HepG2 (cell line): Measurements from ENCODE around the gene CHFR. TPM values are rescaled to one million over a fixed set of nuclear protein-coding genes. Genes with fewer than 3 reads are reported as not detected.
A peak's percentile ranks its signal among the peaks of the same experiment; 100 is the strongest.

Experiments
- ARNT ChIP-seq: fragments of 450-650 bp; IDR thresholded peaks from 2 replicates; pipeline ENCODE4 v1.6.1; 2017
- ATF7-NPFF ChIP-seq: sonication (generic); formaldehyde crosslinking; IDR thresholded peaks from 2 replicates; pipeline ENCODE4 v1.8.1; 2023; ENCODE audit warnings: mild to moderate bottlenecking, low read depth, missing genetic modification reagents, moderate library complexity
- ATRX ChIP-seq: sonication (generic); formaldehyde crosslinking; IDR thresholded peaks from 2 replicates; pipeline ENCODE4 v1.4.0; 2020; ENCODE audit warnings: missing genetic modification reagents, borderline replicate concordance
- ELF3 ChIP-seq: IDR thresholded peaks from 2 replicates; pipeline ENCODE4 v1.6.1; 2016; ENCODE audit warnings: missing genetic modification reagents, missing compliant biosample characterization
- MED13 ChIP-seq: sonication (generic); formaldehyde crosslinking; IDR thresholded peaks from 2 replicates; pipeline ENCODE4 v1.5.0; 2020; ENCODE audit warnings: missing genetic modification reagents
- MIER2 ChIP-seq: IDR thresholded peaks from 2 replicates; pipeline ENCODE4 v1.6.1; 2016; ENCODE audit warnings: missing biosample characterization, missing genetic modification reagents
- MIXL1 ChIP-seq: IDR thresholded peaks from 2 replicates; pipeline ENCODE4 v1.6.1; 2016
- TFDP2 ChIP-seq: sonication (generic); formaldehyde crosslinking; IDR thresholded peaks from 2 replicates; pipeline ENCODE4 v1.4.0; 2020; ENCODE audit warnings: missing genetic modification reagents
- ZBTB40 ChIP-seq, 2 experiments: fragments of 450-650 bp in 1 of 2; sonication (generic) in 1 of 2; formaldehyde crosslinking in 1 of 2; IDR thresholded peaks; 2 replicates each; pipeline versions ENCODE4 v1.6.1 to v1.8.0; 2016 to 2022; ENCODE audit warnings: antibody characterized with exemption in 1 of 2, mild to moderate bottlenecking in 1 of 2, missing genetic modification reagents in 1 of 2
- ZNF274 ChIP-seq: sonication (generic); formaldehyde crosslinking; IDR thresholded peaks from 2 replicates; pipeline ENCODE4 v1.5.1; 2020; ENCODE audit warnings: mild to moderate bottlenecking, missing genetic modification reagents
- ZNF276 ChIP-seq: sonication (generic); formaldehyde crosslinking; IDR thresholded peaks from 2 replicates; pipeline ENCODE4 v1.4.0; 2020; ENCODE audit warnings: mild to moderate bottlenecking, low read depth, missing genetic modification reagents
- ZNF30 ChIP-seq: sonication (generic); formaldehyde crosslinking; IDR thresholded peaks from 2 replicates; pipeline ENCODE4 v1.5.0; 2020; ENCODE audit warnings: mild to moderate bottlenecking, missing genetic modification reagents
- ZNF512 ChIP-seq: sonication (generic); formaldehyde crosslinking; IDR thresholded peaks from 2 replicates; pipeline ENCODE4 v1.4.0; 2020; ENCODE audit warnings: mild to moderate bottlenecking, missing genetic modification reagents
- ZNF569 ChIP-seq: sonication (generic); formaldehyde crosslinking; IDR thresholded peaks from 2 replicates; pipeline ENCODE4 v1.5.0; 2020; ENCODE audit warnings: mild to moderate bottlenecking, missing genetic modification reagents, moderate library complexity, borderline replicate concordance
- ZNF891 ChIP-seq: sonication (generic); formaldehyde crosslinking; IDR thresholded peaks from 2 replicates; pipeline ENCODE4 v1.5.0; 2020; ENCODE audit warnings: mild to moderate bottlenecking, missing genetic modification reagents
- polyA plus RNA-seq, 8 experiments: library from polyadenylated mRNA; depleted of rRNA in 3 of 8; stranded (reverse) in 7 of 8; unstranded in 1 of 8; fragments of >200 nt; fragmentation: Illumina TruSeq in 4 of 8; extraction: Trizol in 4 of 8; gene quantifications; 2 replicates each; pipeline versions ENCODE4 v1.2.1 to v1.2.3, GENCODE V29; 2011 to 2016; ENCODE audit warnings: low read depth in 4 of 8, missing spikeins in 1 of 8, mixed read lengths in 1 of 8; ENCODE audit not compliant: insufficient read depth in 1 of 8
- total RNA-seq, 5 experiments: library from RNA; depleted of rRNA; stranded (reverse); fragments of >200 nt; fragmentation: Illumina TruSeq; extraction: Trizol; gene quantifications; 2 replicates each; pipeline ENCODE4 v1.2.3, GENCODE V29; 2016; ENCODE audit warnings: low read depth in 1 of 5

The CHFR gene
- total and polyA plus RNA-seq, 2 of the 13 experiments (the other 11 are each of a cell fraction or from before 2014, with no cell fraction given) = 21.4 to 21.5 TPM

- peak; percentile 97 for TF ChIP-seq ZBTB40 (IDR thresholded peaks at IDR 0.05)
- TF ChIP-seq ZBTB40 (CRISPR knock-in tag; IDR thresholded peaks at IDR 0.05) = peak; percentile 87
- peak; percentile 87; the same call in 1 of the 2 replicates for TF ChIP-seq ZNF276 (CRISPR knock-in tag)
- no peak for TF ChIP-seq ZNF512
- no peak for TF ChIP-seq ATRX
- 0 out of 2 replicates have a peak, but pooled peaks have one; percentile 51 for TF ChIP-seq ZNF569 (CRISPR knock-in tag)
- TF ChIP-seq ELF3 (CRISPR knock-in tag) = peak; percentile 53; the same call in 1 of the 2 replicates
- no peak for TF ChIP-seq MED13 (CRISPR knock-in tag)
- TF ChIP-seq ZNF891 (CRISPR knock-in tag) = peak; percentile 92
- no peak for TF ChIP-seq ZNF30 (CRISPR knock-in tag)
- no peak; the same call in 1 of the 2 replicates for TF ChIP-seq MIER2 (CRISPR knock-in tag)
- no peak for TF ChIP-seq ARNT
- TF ChIP-seq MIXL1 = no peak
- peak; percentile 53; the same call in 1 of the 2 replicates for TF ChIP-seq ZNF274 (CRISPR knock-in tag)
- TF ChIP-seq TFDP2 = peak; percentile 45
- TF ChIP-seq ATF7-NPFF (CRISPR knock-in tag) = no peak
Measured at GRCh38 chr12:132828706-132829534, 58.5 kb downstream of the CHFR start, which contains the start of gene GOLGA3 (continued).
